HepG2 (cell line): Measurements from ENCODE around the gene FOXE3. TPM values are rescaled to one million over a fixed set of nuclear protein-coding genes. Genes with fewer than 3 reads are reported as not detected.

Experiments used
- ATAC-seq: fragments of 200-7000 bp; cut with Tn5 transposase; 3 replicates; pipeline ENCODE4 v1.9.1; 2020; ENCODE audit warnings: mild to moderate bottlenecking, moderate library complexity
- BruUV-seq: library from RNA; stranded (reverse); fragments of 400-500 nt; replicated peaks from 2 replicates; lab custom pipeline; 2021; lab: Mats Ljungman, UMichigan
- CTCF ChIA-PET: fragments of 300-600 bp; formaldehyde crosslinking; extraction: SDS; loops from one replicate; lab custom pipeline; 2021; ENCODE audit warnings: low total read pairs, inconsistent platforms, low intra/inter-chr PET ratio; lab: Yijun Ruan, JAX
- POLR2A ChIA-PET: fragments of 350-600 bp; sonication (Branson Sonifier 250); formaldehyde crosslinking; loops from one replicate; lab custom pipeline; 2020; ENCODE audit warnings: antibody characterized with exemption, inconsistent platforms; lab: Yijun Ruan, JAX
- DNase-seq: peaks from one replicate; pipeline ENCODE4 v3.0.0-alpha.2; 2015; ENCODE audit warnings: low spot score
- FAIRE-seq: peaks from 3 replicates; lab custom pipeline; 2011; peaks lifted over from hg19 to GRCh38; lab: Jason Lieb, UNC
- H2AFZ ChIP-seq: one replicate; pipeline ENCODE4 v1.6.1; 2011; ENCODE audit warnings: low read length, inconsistent platforms
- H3K27ac ChIP-seq: fragments of 300-600 bp; 3 replicates; pipeline ENCODE4 v1.8.0; 2011; ENCODE audit warnings: mixed run types, mild to moderate bottlenecking, mixed read lengths, low read length, inconsistent platforms; ENCODE audit not compliant: insufficient read depth; ENCODE audit errors: extremely low read length
- H3K27me3 ChIP-seq, 2 experiments: fragments of 200-600 bp in 1 of 2; 2 replicates in 1 of 2; 3 replicates in 1 of 2; pipeline versions ENCODE4 v1.6.0 to v1.8.0; 2011; ENCODE audit warnings: low read length in 2 of 2, mild to moderate bottlenecking in 2 of 2, moderate library complexity in 2 of 2, inconsistent platforms in 1 of 2; ENCODE audit not compliant: insufficient read depth in 2 of 2, control insufficient read depth in 1 of 2
- H3K36me3 ChIP-seq, 2 experiments: fragments of 200-600 bp in 1 of 2; replicated peaks in 1 of 2; 2 replicates in 1 of 2; 3 replicates in 1 of 2; pipeline versions ENCODE4 v1.5.1 to v1.8.0; 2011; ENCODE audit warnings: low read length in 2 of 2, inconsistent platforms in 1 of 2; ENCODE audit not compliant: insufficient read depth in 2 of 2, control insufficient read depth in 1 of 2
- H3K4me1 ChIP-seq: 2 replicates; pipeline ENCODE4 v1.5.1; 2012; ENCODE audit warnings: low read length, inconsistent platforms; ENCODE audit not compliant: insufficient read depth
- H3K4me2 ChIP-seq: 2 replicates; pipeline ENCODE4 v1.6.0; 2011; ENCODE audit warnings: low read depth, low read length, inconsistent platforms
- H3K4me3 ChIP-seq, 3 experiments: fragments of 200-600 bp in 1 of 3; sonication (generic), shearing (Covaris generic) in 1 of 3; replicated peaks in 1 of 3; 2 replicates each; pipeline ENCODE4 v1.5.1; 2011 to 2016; ENCODE audit warnings: low read length in 3 of 3, inconsistent platforms in 2 of 3, low read depth in 2 of 3, mild to moderate bottlenecking in 2 of 3, control low read depth in 1 of 3, mixed read lengths in 1 of 3; ENCODE audit not compliant: insufficient read depth in 1 of 3
- H3K79me2 ChIP-seq: one replicate; pipeline ENCODE4 v1.6.1; 2011; ENCODE audit warnings: low read length, inconsistent platforms; ENCODE audit not compliant: insufficient read depth
- H3K9ac ChIP-seq: 2 replicates; pipeline ENCODE4 v1.6.0; 2011; ENCODE audit warnings: mild to moderate bottlenecking, low read depth, low read length, inconsistent platforms; ENCODE audit not compliant: insufficient read depth
- H3K9me3 ChIP-seq: 2 replicates; pipeline ENCODE4 v1.5.1; 2012; ENCODE audit warnings: mild to moderate bottlenecking, low read length
- H4K20me1 ChIP-seq: 2 replicates; pipeline ENCODE4 v1.6.0; 2011; ENCODE audit warnings: inconsistent platforms, mild to moderate bottlenecking, low read length, moderate library complexity; ENCODE audit not compliant: insufficient read depth
- REPIN1 ChIP-seq: sonication (generic); formaldehyde crosslinking; IDR thresholded peaks from 2 replicates; pipeline ENCODE4 v1.8.0; 2022; ENCODE audit warnings: missing genetic modification reagents, low read depth, mild to moderate bottlenecking, borderline replicate concordance
- SNAPC2 ChIP-seq: sonication (generic); formaldehyde crosslinking; IDR thresholded peaks from 2 replicates; pipeline ENCODE4 v1.8.1; 2022; ENCODE audit warnings: mild to moderate bottlenecking, missing genetic modification reagents
- SRF ChIP-seq: IDR thresholded peaks from 2 replicates; pipeline ENCODE4 v1.6.1; 2011; ENCODE audit warnings: mild to moderate bottlenecking, low read depth, low read length, moderate library complexity
- ZNF17 ChIP-seq: sonication (generic); formaldehyde crosslinking; IDR thresholded peaks from 2 replicates; pipeline ENCODE4 v1.5.0; 2020; ENCODE audit warnings: mild to moderate bottlenecking, missing genetic modification reagents
- ZNF746 ChIP-seq: sonication (generic); formaldehyde crosslinking; IDR thresholded peaks from 2 replicates; pipeline ENCODE4 v1.8.0; 2022; ENCODE audit warnings: mild to moderate bottlenecking, missing genetic modification reagents
- WGBS: methylation state at CpG from one replicate; pipeline ENCODE4 v1.1.6; 2017; ENCODE audit warnings: low lambda C conversion rate; 5-methylcytosine and 5-hydroxymethylcytosine counted together
- in situ Hi-C: cut with HindIII; loops from 2 replicates; pipeline ENCODE4 v1.10.0; 2017; ENCODE audit warnings: low pct_unique_long_range_greater_than_20kb; ENCODE audit not compliant: extremely low pct_ligation_motif_present
- intact Hi-C: fragments of 100-400 bp; cut with micrococcal nuclease; formaldehyde crosslinking; loops from one replicate; pipeline ENCODE4 v1.10.0; 2022; ENCODE audit not compliant: unreplicated experiment
- polyA plus RNA-seq, 8 experiments: library from polyadenylated mRNA; depleted of rRNA in 3 of 8; stranded (reverse) in 7 of 8; unstranded in 1 of 8; fragments of >200 nt; fragmentation: Illumina TruSeq in 4 of 8; extraction: Trizol in 4 of 8; gene quantifications; 2 replicates each; pipeline versions ENCODE4 v1.2.1 to v1.2.3, GENCODE V29; 2011 to 2016; ENCODE audit warnings: low read depth in 4 of 8, missing spikeins in 1 of 8, mixed read lengths in 1 of 8; ENCODE audit not compliant: insufficient read depth in 1 of 8
- total RNA-seq, 5 experiments: library from RNA; depleted of rRNA; stranded (reverse); fragments of >200 nt; fragmentation: Illumina TruSeq; extraction: Trizol; gene quantifications; 2 replicates each; pipeline ENCODE4 v1.2.3, GENCODE V29; 2016; ENCODE audit warnings: low read depth in 1 of 5
- TF ChIP-seq, protein P1 (sequence below): sonication (generic); formaldehyde crosslinking; IDR thresholded peaks from 2 replicates; pipeline ENCODE4 v1.4.0; 2020; ENCODE audit warnings: low read depth, mild to moderate bottlenecking, missing genetic modification reagents
- TF ChIP-seq, protein P2 (sequence below): sonication (generic); formaldehyde crosslinking; IDR thresholded peaks from 2 replicates; pipeline ENCODE4 v1.8.1; 2022; ENCODE audit warnings: mild to moderate bottlenecking, missing genetic modification reagents

Gene FOXE3
- total and polyA plus RNA-seq, 2 of the 13 experiments (the other 11 are each of a cell fraction or from before 2014, with no cell fraction given): not detected

DNA sequence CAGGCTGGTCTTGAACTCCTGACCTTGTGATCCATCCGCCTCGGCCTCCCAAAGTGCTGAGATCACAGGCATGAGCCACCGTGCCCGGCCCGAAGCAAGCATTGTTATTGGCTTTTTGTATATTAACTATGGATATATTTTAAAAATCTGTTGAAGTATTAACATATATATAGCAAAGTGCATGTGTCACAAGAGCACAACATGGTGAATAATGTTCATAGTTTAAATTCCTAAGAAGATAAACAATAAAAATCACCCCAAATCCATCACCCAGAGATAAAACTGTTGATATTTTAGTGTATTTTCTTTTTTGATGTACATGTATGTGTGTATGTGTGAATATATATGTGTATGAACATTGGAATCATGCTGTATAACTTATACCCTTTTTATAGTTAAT is 9.1 kb upstream of the FOXE3 start:
- no peak for FAIRE-seq
- WGBS: 83% methylated on average over 5 of the region's 5 CpGs
- no TSS peak for BruUV-seq
- H3K79me2 ChIP-seq: no peaks in the 10 kb centered on the region
- POLR2A ChIA-PET: no interaction called here
- no peak for TF ChIP-seq ZNF746
- TF ChIP-seq SRF: no peak
- TF ChIP-seq REPIN1 (CRISPR knock-in tag): no peak
- TF ChIP-seq, protein P1, sequence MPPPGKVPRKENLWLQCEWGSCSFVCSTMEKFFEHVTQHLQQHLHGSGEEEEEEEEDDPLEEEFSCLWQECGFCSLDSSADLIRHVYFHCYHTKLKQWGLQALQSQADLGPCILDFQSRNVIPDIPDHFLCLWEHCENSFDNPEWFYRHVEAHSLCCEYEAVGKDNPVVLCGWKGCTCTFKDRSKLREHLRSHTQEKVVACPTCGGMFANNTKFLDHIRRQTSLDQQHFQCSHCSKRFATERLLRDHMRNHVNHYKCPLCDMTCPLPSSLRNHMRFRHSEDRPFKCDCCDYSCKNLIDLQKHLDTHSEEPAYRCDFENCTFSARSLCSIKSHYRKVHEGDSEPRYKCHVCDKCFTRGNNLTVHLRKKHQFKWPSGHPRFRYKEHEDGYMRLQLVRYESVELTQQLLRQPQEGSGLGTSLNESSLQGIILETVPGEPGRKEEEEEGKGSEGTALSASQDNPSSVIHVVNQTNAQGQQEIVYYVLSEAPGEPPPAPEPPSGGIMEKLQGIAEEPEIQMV (CRISPR knock-in tag): no peak
- no peak for TF ChIP-seq ZNF17 (CRISPR knock-in tag)
- TF ChIP-seq, protein P2, sequence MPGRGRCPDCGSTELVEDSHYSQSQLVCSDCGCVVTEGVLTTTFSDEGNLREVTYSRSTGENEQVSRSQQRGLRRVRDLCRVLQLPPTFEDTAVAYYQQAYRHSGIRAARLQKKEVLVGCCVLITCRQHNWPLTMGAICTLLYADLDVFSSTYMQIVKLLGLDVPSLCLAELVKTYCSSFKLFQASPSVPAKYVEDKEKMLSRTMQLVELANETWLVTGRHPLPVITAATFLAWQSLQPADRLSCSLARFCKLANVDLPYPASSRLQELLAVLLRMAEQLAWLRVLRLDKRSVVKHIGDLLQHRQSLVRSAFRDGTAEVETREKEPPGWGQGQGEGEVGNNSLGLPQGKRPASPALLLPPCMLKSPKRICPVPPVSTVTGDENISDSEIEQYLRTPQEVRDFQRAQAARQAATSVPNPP (CRISPR knock-in tag): no peak
- TF ChIP-seq SNAPC2 (CRISPR knock-in tag): no peak
- TF ChIP-seq, all 625 proteins: peak for 0
- in situ Hi-C loops: no loop called here
- Histone ChIP-seq H3K4me3 (no peak overlapping the region), H3K27ac (no peak overlapping the region), H3K4me2 (no peak overlapping the region), H3K4me1 (no peaks in the 10 kb centered on the region), H2AFZ (no peak overlapping the region), H3K27me3 (peaks cover 2 to 26% of the 10 kb centered on the region in 2 experiments; a peak in 2 of 5 replicates), H4K20me1 (no peaks in the 10 kb centered on the region), H3K9me3 (no peaks in the 10 kb centered on the region), H3K9ac (no peak overlapping the region), H3K36me3 (no peaks in the 10 kb centered on the region)
- intact Hi-C loops: no loop called here
- CTCF ChIA-PET: no interaction called here
- no peak for ATAC-seq
- DNase-seq: no peak
